GM18909 (cell line): ENCODE measurements around the gene NDE1.
A peak's percentile ranks its signal among the peaks of the same experiment; 100 is the strongest.
"Not testable (repeated sequence)": the region's sequence is repeated elsewhere in the genome, so short reads cannot be mapped to it uniquely, and the experiment has no call there.

Source experiments
- ATAC-seq: cut with Tn5 transposase; IDR thresholded peaks from one replicate; pipeline ENCODE4 v1.9.1; 2021; ENCODE audit warnings: mild to moderate bottlenecking; ENCODE audit not compliant: unreplicated experiment, poor library complexity

Gene NDE1

DNA sequence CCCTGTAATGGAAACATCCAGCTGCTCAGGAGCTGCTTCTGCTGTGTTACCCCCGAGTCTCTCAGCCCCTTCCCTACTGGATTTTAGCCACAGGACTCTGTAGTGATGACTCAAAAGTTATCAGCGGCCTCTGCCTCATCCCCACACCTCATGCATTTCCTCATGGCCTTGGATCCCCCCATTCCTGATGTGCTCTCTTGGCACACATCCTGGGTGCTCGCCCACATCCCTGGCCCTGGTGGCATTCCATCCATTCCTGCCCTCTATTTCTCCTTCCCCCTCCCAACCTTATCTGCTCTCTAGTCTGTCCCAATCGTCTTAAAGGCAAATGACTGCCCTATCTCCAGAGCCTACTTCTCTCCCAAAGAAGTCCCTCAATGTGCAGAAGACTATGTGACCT is 31.7 kb upstream of the NDE1 start:
- no peak for ATAC-seq

DNA sequence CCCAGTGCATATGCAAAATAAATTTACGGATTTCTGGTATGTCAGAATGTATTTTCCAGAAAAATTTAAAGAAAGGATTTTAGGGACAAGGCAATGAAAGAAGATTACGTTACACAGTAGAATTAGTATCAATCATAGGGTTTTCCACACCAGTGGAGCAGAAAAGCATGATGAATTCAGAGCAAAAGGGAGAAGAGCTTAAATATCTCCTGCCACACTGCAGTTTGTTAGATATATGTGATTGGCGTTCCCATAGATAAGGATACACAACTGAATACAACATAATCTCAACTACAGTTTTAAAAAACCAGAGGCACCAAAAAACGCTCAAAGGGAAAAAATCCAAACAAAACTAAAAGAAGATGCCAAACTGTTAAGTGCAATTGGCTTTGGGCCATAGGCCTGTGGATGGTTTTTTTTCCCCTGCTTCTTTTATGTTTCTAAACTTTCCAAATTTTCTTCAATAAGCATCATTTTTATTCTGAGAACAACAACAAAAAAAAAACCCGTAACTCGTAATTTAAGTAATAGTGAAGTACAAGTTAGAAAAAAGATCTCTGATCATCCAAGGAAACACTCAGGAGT is 29.3 kb upstream of the NDE1 start:
- ATAC-seq = no peak

DNA sequence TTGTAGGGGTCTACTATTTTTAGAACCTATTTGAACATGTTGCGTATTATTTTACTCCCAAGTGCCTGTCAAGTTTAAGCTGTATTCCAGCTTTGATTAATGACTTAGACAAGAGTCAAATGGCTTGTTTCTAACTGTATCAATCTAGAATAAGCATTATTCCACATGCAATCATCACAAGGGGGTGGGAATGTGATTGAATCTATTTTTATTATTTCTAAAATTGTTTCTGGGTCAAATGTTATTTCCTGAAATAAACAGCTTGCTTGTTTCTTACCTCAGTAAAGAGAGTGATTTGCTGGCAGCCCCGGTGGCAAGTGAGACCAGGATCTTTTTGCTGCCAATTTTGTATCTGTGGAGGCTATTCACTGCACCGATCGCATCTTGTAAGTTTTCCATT is 28.6 kb upstream of the NDE1 start:
- no peak for ATAC-seq

DNA sequence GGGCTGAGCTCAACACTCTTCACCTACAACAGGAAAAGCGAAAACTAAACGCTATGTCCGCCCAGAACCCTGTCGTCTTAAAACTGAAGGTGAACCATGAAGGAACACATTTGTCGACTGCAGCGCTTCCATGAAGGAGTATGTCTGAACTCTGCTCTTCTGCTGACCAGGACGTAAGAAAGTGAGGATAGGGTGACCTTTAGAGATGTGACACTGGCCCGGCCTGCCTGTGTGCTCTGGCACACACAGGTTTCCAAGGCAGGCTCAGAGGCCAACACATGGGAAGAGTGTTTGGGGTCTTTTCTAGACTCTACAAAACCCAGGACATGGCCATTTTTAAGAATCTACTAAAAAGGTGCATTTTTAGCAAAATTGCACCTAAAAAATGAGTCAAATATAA is 28.2 kb upstream of the NDE1 start:
- no peak for ATAC-seq

DNA sequence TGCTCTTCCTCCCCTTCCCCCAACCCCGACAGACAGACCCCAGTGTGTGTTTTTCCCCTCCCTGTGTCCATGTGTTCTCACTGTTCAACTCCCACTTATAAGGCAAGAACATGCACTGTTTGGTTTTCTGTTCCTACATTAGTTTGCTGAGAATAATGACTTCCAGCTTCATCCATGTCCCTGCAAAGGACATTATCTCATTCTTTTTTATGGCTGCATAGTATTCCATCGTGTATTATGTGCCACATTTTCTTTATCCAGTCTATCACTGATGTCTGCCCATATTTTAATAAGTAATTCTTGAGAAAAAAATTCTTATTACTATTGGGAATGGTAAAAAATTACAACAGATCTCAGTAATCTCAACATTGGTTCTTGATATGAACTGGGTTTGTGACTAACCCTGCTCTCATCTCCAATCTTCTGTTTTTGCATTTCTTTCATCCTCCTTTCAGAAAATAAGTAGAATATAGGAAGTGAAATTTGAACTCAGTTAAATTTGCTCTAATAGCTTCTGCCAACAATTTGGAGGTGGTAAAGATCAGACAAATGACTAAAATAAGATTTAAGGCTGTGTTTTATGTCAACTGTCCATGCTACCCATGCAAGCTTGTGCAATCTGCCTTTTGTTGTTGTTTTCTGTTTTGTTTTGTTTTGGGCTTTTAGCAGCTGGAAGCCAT is 18.2 kb upstream of the NDE1 start:
- ATAC-seq = no peak

DNA sequence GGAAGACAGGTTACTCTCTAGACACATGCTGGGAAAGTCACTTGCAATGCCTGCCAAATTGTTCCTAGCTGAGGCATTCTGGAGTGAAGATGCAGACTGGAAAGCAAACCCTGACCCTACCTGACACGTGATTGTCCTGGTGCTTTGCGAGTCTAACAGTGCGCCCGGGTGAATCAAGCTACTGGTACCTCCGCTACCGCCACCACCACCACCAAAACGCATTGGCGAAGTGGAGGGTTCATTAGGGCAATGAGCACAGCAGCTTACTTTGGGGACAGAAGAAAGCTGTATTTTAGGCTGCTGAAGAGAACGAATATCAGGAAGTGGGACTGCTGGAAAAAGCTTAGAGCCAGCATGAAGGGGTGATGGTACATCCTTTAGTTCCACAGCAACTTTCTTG is 14.1 kb upstream of the NDE1 start:
- ATAC-seq = no peak

DNA sequence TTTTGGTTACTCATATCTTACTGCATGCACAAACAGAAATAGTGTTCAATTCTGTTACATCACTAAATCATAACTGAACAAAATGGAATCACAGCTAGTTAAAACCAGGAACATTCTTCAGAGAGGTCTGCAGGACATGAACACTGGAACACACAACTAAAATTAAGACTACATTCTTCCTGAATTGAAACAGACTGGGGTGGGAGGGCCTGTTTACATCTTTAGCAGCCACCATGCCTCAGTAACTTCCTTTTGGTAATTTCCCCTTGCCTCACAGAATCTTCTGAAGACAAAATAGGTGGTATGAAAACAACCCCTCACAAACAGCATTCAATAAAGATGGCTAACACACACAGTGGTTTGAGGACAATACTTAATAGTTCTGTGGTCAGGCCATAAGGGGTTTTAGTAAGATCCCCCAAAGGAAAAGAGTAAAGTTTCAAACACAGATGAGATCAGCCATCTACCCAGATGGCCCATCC is 13.6 kb upstream of the NDE1 start:
- peak; percentile 48 for ATAC-seq

DNA sequence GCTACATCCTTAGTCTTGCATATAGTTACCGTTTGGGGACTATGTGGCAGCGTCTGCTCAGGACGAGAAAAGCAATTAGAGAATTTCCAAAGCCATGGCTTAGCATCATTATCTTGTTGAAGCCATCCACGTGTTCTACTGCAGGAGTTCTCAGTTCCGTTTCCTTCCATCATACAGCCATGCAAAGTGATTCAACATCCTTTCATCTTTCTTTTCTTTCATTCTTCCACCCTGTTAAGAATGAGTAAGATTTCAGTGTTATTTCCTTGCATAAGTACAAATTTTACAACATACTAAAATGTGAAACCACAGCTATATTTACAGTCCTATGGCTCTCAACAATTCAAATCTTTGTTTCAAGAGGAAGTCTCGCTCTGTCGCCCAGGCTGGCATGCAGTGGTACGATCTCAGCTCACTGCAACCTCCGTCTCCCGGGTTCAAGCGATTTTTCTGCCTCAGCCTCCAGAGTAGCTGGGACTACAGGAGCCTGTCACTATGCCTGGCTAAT is 10.9 kb upstream of the NDE1 start:
- no peak for ATAC-seq

DNA sequence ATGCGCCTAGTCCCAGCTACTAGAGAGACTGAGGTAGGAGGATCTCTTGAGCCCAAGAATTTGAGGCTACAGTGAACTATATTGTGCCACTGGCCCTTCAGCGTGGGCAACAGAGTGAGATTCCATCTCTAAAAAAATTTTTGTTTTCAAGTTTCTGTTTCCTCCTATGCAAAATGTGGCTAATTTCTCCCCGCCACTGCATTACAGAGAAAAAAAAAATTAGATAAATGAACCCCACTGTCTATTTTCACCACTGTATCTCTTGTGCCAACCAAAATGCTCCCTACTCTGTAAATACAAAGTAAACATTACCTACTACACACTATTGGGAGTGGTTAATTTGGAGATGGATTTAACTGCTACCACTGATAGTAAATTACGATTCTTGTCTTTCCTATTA is 9.1 kb upstream of the NDE1 start:
- ATAC-seq = no peak

DNA sequence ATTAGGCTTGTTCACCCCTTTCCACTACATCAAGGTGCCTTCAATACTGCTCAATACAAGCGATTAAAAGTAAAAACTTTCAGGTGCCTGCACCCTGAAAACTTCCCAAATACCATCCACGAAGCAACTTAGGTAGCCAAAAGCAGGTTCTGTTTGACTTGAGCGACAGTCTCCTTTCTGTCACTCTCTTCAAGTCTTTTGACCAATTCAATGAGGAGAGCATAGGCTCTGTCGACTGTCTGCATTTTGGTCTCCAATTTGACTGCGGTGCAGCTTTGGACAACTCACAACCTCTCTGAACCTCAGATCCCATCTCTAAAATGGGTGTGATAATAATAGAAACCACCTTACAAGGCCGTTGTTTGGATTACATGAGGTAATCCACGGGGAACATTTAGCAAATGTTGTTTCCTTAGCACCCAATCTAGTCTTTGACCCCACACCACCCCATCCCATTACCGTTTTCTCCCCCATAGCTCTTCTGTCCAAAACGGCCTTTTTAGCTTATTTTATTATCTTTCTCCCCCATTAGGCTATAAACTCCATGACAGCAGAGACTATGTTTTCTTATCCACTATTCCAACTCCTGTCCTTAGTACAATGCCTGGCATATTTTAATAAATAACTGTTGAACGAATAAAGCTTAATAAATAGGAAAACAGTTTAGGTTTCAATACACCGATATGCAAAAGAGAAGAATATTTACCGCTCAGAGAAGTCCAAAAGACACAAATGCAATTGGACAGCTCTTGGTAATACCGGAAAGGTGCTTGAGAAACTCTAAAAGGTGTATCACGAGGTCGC is 8.1 kb upstream of the NDE1 start:
- no peak for ATAC-seq

DNA sequence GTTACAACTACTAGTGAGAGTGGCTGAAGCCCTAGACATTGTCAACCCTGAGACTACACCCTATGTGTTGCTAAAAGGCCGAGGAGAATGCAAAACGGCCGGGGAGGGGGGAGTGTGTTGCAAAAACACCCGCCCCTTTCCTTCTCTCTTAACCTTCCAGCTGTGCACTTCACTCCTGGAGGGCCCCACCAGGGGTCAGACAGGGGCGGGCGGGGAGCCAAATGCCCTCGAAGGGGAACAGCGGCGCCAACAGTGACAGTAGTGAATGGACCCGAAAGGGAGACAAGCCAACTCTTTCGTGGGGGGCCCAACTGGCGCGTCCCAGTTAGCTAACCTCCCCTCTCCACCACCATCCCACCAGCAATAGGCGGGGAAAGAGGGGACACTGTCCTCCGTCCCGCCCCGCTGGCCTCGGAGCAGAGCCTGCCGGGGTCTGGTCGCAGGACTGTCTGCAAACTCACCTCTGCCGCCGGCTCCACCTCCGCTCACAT is 7.4 kb upstream of the NDE1 start:
- peak; percentile 60 for ATAC-seq

DNA sequence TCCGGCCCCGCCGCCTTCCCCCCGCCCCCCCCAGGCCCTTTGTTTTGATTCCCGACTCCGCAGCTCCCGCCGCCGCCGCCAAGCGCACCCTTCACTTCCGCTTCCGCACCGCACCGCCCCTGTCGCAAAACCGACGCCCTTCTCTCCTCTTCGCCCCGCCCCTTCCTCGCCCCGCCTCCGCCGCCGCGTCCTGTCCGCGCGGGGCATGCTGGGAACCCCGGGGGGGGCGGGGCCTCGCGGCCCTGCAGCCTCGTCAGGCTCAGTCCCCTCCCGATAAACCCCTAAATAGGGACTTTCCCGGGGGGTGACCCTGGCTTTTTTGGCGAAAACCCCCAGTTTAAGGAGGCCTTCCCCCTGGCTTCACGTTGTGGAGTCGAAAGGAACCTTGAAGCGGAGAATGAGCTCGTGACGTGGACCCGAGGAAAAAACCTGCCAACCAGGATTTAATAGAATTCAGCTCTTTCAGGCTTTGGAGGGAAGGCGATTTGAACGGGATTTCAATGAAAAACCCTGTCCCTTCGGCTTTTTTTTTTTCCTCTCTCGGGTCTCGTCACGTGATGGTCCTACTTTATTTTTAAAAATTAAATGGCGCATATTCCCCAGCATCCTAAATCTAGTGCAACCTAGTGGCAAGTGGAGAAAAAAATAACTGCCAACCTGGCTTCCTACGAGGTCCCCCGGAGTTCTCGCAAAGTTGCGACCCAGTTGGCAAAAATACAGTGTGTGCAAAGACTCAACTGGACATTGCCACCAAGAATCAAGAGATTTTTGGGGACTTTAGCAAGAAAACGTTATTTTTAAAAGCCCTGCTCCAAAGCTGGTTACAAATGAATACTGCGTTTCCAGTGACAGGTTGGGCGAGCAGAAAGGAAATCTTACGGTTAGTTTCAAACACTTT is 6.7 kb upstream of the NDE1 start, which contains the start of gene MARF1:
Gene MARF1 (minus strand): TSS at position 107 of the 898 bp plus-strand sequence. CDS start 3,921 bp downstream, outside the sequence.
- ATAC-seq = peak; percentile 46

DNA sequence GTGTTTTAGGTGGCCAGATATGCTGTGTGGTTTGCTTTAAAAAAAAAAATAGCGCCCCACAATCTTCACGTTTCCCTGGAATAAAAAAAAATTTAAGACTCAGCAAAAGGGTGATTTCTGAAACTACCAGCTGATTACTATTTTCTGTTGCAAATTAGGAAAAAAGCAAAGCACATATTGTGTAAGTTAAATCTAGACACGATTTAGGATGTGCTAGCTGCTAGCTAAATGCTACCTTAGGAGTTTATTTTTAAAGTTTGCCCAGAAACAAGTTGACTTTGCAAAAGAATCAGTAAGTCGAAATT is 6.1 kb upstream of the NDE1 start:
- ATAC-seq = no peak

DNA sequence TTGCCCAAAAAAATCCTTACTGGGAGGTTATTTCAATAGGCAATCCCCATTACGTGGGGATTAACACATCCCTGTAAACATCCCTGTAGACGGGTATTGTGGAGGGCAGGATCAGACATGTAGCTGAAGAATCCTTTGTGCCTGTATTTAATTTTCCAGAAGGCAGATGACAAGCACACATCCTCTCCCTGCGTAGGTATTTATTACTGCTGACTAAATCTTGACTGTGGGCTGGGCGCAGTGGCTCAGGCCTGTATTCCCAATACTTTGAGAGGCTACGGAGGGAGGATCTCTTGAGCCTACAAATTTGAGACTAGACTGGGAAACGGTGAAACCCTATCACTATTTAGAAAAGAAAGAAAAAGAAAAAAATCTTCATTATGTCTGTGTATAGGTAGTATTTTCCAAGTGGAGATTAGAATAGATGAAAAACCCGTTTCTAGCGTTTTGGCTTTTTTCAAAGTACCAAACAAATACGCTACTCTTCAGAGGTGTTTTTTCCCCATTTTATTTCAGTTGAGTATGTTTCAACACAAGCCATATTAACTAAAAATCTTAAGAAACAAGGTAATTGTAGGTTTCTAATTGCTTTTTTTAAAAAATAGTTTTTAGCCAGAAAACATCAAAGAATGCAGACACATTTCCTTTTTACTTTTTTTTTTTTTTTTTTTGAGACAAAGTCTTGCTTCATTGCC is 5.6 kb upstream of the NDE1 start:
- ATAC-seq = no peak

DNA sequence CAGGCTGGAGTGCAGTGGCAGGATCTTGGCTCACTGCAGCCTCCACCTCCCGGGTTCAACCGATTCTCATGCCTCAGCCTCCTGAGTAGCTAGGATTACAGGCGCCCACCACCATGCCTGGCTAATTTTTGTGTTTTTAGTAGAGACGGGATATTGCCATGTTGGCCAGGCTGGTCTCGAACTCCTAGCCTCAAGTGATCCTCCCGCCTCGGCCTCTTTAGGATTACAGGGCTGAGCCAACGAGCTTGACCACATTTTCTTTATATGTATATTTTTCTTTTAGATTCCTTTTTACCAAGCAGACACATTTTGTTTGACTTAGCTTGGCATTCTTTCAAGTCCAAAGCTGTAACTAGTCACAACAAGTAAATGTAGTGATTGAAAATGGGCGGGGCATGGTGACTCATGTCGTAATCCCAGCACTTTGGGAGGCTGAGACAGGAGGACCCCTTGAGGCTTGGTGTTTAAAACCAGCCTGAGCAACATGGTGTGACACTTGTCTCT is 5.0 kb upstream of the NDE1 start:
- not testable (repeated sequence) for ATAC-seq

DNA sequence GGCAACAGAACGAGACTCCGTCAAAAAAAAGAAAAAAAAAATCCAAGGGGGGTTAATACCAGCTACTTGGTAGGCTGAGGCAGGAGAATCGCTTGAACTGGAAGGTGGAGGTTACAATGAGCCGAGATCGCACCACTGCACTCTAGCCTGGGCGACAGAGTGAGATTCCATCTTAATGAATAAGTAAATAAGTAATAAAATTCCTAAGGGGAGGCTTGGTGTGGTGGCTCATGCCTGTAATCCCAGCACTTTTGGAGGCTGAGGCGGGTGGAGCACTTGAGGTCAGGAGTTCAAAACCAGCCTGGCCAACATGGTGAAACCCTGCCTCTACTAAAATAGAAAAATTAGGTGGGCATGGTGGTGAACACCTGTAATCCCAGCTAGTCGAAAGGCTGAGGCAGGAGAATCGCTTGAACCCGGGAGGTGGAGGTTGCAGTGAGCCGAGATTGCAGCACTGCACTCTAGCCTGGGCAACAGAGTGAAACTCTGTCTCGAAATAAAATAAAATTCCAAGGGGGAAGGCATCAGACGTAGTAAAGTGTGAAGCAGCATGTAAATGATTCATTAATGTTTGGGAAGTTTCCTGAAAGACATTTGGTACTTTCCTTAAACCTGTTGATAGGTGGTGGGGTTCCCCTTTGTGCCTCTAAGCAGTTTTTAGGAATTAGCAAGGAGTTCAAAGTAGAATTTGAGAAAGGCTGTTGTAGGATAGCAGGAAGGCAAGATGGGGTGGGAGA is 3.3 kb upstream of the NDE1 start:
- ATAC-seq = not testable (repeated sequence)

DNA sequence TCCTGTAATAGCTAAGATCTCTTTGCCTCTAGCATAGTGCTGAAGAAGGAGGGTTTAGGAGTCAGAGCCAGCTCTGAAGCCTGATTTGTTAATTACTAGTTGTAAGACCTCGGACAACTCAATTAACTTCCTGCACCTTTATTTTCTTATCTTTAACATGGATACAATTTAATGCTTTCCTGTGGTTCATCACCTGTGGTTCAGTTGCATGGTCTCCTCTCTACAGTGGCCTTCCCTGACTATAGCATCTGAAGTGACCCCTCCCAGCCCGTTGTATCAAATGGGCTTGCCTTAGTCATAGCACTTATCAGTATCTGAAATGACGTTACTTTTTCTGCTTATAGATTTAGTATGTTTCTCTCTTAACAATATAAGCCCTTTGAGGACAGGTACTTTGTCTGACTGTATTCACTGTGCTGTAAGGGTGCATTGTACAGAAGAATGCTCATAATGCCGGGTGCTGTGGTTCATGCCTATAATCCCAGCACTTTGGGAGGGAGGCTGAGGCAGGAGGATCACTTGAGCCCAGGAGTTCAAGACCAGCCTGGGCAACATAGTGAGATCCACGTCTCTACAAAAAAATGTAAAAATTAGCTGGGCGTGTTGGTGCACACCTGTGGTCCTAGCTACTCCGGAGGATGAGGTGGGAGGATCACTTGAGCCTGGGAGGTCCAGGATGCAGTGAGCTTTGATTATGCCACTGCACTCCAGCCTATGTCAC is 2.6 kb upstream of the NDE1 start:
- no peak for ATAC-seq

DNA sequence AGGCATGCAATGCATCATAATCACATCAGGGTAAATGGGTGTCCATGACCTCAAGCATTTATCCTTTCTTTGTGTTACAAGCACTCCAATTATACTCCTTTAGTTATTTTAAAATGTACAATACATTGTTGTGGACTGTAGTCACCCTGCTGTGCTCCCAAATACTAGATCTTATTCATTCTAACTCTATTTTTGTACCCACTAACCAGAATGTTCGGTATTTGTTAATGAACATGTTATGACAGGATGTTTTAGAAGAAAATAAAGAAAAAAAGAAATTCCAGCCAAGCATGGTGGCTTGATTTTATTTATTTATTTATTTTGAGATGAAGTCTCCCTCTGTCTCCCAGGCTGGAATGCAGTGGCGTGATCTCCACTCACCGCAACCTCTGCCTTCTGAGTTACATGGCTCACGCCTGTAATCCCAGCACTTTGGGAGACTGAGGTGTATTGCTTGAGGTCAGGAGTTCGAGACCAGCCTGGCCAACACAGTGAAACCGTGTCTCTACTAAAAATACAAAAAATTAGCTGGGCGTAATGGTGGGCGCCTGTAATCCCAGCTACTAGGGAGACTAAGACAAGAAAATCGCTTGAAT is 1.8 kb upstream of the NDE1 start:
- no peak for ATAC-seq
